Stimulated activated CD8-positive, alpha-beta memory T cell treated with anti-CD3 and anti-CD28 coated beads, Interleukin-4, amount 100 ng/mL, for 4 hours (primary cell): Measurements from ENCODE around the gene HNRNPK.
"Not testable (repeated sequence)": the region's sequence is repeated elsewhere in the genome, so short reads cannot be mapped to it uniquely, and the experiment has no call there.

Experiments
- DNase-seq, 2 donors: peaks; one replicate each; pipeline ENCODE4 v3.0.0-alpha.2; 2020; ENCODE audit warnings: low read depth in 2 of 2, low spot score in 1 of 2

HNRNPK gene

GRCh38 chr9:83977196-83977595 is 2.8 kb downstream of the HNRNPK start:
- no peak for DNase-seq

GRCh38 chr9:83976372-83976771 is 3.6 kb downstream of the HNRNPK start:
- DNase-seq: no peak

GRCh38 chr9:83975300-83975699 is 4.7 kb downstream of the HNRNPK start:
- no peak for DNase-seq

GRCh38 chr9:83972286-83972685 is 7.7 kb downstream of the HNRNPK start:
- DNase-seq: no peak

GRCh38 chr9:83971485-83971884 is 8.5 kb downstream of the HNRNPK start:
- DNase-seq: no peak

- no peak for DNase-seq
Observed at GRCh38 chr9:83969602-83970001, 10.4 kb downstream of the HNRNPK start.

- DNase-seq: no peak
Observed at GRCh38 chr9:83967073-83967472, 12.9 kb downstream of the HNRNPK start.

GRCh38 chr9:83966209-83966582 is 13.8 kb downstream of the HNRNPK start:
- DNase-seq: no peak

- DNase-seq: no peak
Observed at GRCh38 chr9:83965350-83966208, 14.4 kb downstream of the HNRNPK start.

- no peak for DNase-seq
Observed at GRCh38 chr9:83964973-83965349, 15.1 kb downstream of the HNRNPK start.

GRCh38 chr9:83962165-83962564 is 17.9 kb downstream of the HNRNPK start:
- DNase-seq: no peak

- no peak for DNase-seq
Observed at GRCh38 chr9:83960991-83961390, 19.0 kb downstream of the HNRNPK start.

GRCh38 chr9:83959061-83959460 is 21.0 kb downstream of the HNRNPK start:
- DNase-seq: no peak

- no peak for DNase-seq
Observed at GRCh38 chr9:83957248-83957513, 22.8 kb downstream of the HNRNPK start.

- DNase-seq: peak in 1 of 2 donors; percentile 21
Observed at GRCh38 chr9:83956436-83957247, 23.4 kb downstream of the HNRNPK start.

GRCh38 chr9:83956086-83956435 is 24.0 kb downstream of the HNRNPK start:
- no peak for DNase-seq

GRCh38 chr9:83948096-83948495 is 31.9 kb downstream of the HNRNPK start:
- not testable (repeated sequence) for DNase-seq

GRCh38 chr9:83940590-83941303 is 39.3 kb downstream of the HNRNPK start:
- DNase-seq: no peak

GRCh38 chr9:83937861-83938455 is 42.1 kb downstream of the HNRNPK start:
- no peak for DNase-seq

GRCh38 chr9:83936523-83936922 is 43.5 kb downstream of the HNRNPK start:
- no peak for DNase-seq

GRCh38 chr9:83935276-83935935 is 44.6 kb downstream of the HNRNPK start:
- no peak for DNase-seq
